Ovary (tissue), 9 donors: ENCODE measurements around the gene PALLD. TPM values are rescaled to one million over a fixed set of nuclear protein-coding genes. Genes with fewer than 3 reads are reported as not detected.
"Not testable (repeated sequence)": the region's sequence is repeated elsewhere in the genome, so short reads cannot be mapped to it uniquely, and the experiment has no call there.

Experiments used
- DNase-seq, 5 donors: peaks; one replicate each; pipeline ENCODE4 v3.0.0-alpha.2; 2019 to 2020
- H3K27ac ChIP-seq, 2 donors: fragments of 200-600 bp; one replicate each; pipeline versions ENCODE4 v1.5.1 to v1.8.0; 2019 to 2022
- H3K27me3 ChIP-seq: fragments of 200-600 bp; one replicate; pipeline ENCODE4 v1.8.0; 2022
- H3K36me3 ChIP-seq: fragments of 200-600 bp; sonication (generic); one replicate; pipeline ENCODE4 v1.5.1; 2019
- H3K4me1 ChIP-seq: one replicate; pipeline ENCODE4 v1.8.1; 2013; ENCODE audit warnings: mild to moderate bottlenecking, moderate library complexity; ENCODE audit not compliant: insufficient read depth
- H3K4me3 ChIP-seq: fragments of 200-600 bp; sonication (generic); one replicate; pipeline ENCODE4 v1.5.1; 2017
- H3K9me3 ChIP-seq, 2 donors: fragments of 200-600 bp in 1 of 2; sonication (generic) in 1 of 2; one replicate each; pipeline versions ENCODE4 v1.5.1 to v1.8.1; 2013 to 2019; ENCODE audit warnings: mild to moderate bottlenecking in 1 of 2, moderate library complexity in 1 of 2
- CTCF ChIP-seq, 3 donors: fragments of 450-650 bp in 2 of 3; fragments of 200-600 bp in 1 of 3; IDR thresholded peaks; one replicate each; pipeline versions ENCODE4 v1.5.1 to v1.8.0; 2016 to 2022; ENCODE audit warnings: antibody characterized with exemption in 3 of 3, mild to moderate bottlenecking in 1 of 3
- EP300 ChIP-seq: sonication (generic); formaldehyde crosslinking; IDR thresholded peaks from one replicate; pipeline ENCODE4 v1.6.1; 2017; ENCODE audit warnings: antibody characterized with exemption
- POLR2A ChIP-seq: fragments of 450-650 bp; IDR thresholded peaks from one replicate; pipeline ENCODE4 v1.6.1; 2017; ENCODE audit warnings: antibody characterized with exemption, mild to moderate bottlenecking, moderate library complexity
- WGBS, 3 donors: extraction: QIAGEN DNeasy Blood & Tissue Kit in 1 of 3; methylation state at CpG; one replicate each; pipeline versions ENCODE4 v1.1.5 to v1.1.7; 2013 to 2017; 5-methylcytosine and 5-hydroxymethylcytosine counted together
- intact Hi-C, 4 donors: fragments of 100-400 bp; cut with DNase I; formaldehyde crosslinking; loops; one replicate each; pipeline versions ENCODE4 v1.11.0 to v1.15.1; 2022 to 2023
- polyA plus RNA-seq, 2 donors: library from polyadenylated mRNA; stranded (reverse); fragments of 200-250 nt in 1 of 2; fragments of 350-450 nt in 1 of 2; fragmentation: Illumina TruSeq in 1 of 2; extraction: RNeasy Lipid Tissue Mini Kit (QIAGEN cat#74804) in 1 of 2; gene quantifications; one replicate each; pipeline ENCODE4 v1.2.3, GENCODE V29; 2013 to 2014
- total RNA-seq, 7 donors: library from RNA; depleted of rRNA in 2 of 7; stranded (reverse); fragments of >200 nt in 2 of 7; fragmentation: NEBNext Ultra II Directional in 3 of 7; extraction: Animal tissue kit (Norgen Biotek cat#: 25700) in 3 of 7; gene quantifications; one replicate each; pipeline versions ENCODE4 v1.1.0 to v1.2.4, GENCODE V29; 2016 to 2023
- donor health status: DM: no; HTN: no; CAD: no; lungs with moderate emphysema.
- donor health status: DM: no; HTN: no; CAD: no.
- donor health status: Bipolar disorder and iron deficiency.
- donor health status: DM: yes; HTN: yes; CAD: no.
- donor health status: DM: no; HTN: no; CAD: no.
- donor health status: DM: yes; HTN: yes; CAD: no.

Gene PALLD
- total and polyA plus RNA-seq, 9 donors, result 96.8 to 605 (median 137) TPM

- H3K36me3 ChIP-seq, result no peaks in the 10 kb centered on the region
- H3K27ac ChIP-seq, result no peak overlapping the region
- WGBS, 3 donors, result 90 to 91% (median 91%) methylated on average over 6 of the region's 6 CpGs
- no peaks in the 10 kb centered on the region for H3K27me3 ChIP-seq
- intact Hi-C loops, result no loop called here
- no peak for DNase-seq
- H3K4me1 ChIP-seq, result no peaks in the 10 kb centered on the region
- no peaks in the 10 kb centered on the region for H3K9me3 ChIP-seq
- no peak overlapping the region for H3K4me3 ChIP-seq
- TF ChIP-seq CTCF (IDR thresholded peaks at IDR 0.05), result no peak
- no peak for TF ChIP-seq POLR2A
- no peak for TF ChIP-seq EP300
Measured at GRCh38 chr4:168930413-168931196, 433.8 kb downstream of the PALLD start.

- intact Hi-C loops, result no loop called here
- no peaks in the 10 kb centered on the region for H3K9me3 ChIP-seq
- H3K4me3 ChIP-seq, result no peak overlapping the region
- no peaks in the 10 kb centered on the region for H3K27me3 ChIP-seq
- no peak overlapping the region for H3K27ac ChIP-seq
- H3K4me1 ChIP-seq, result no peaks in the 10 kb centered on the region
- H3K36me3 ChIP-seq, result no peaks in the 10 kb centered on the region
- DNase-seq, result no peak
- TF ChIP-seq EP300 (no peak), POLR2A (no peak), CTCF (IDR thresholded peaks at IDR 0.05) (no peak)
Measured at GRCh38 chr4:168931215-168931650, 434.4 kb downstream of the PALLD start.

- Histone ChIP-seq H3K27ac (no peak overlapping the region), H3K4me3 (no peak overlapping the region), H3K27me3 (no peaks in the 10 kb centered on the region), H3K36me3 (no peaks in the 10 kb centered on the region), H3K4me1 (no peaks in the 10 kb centered on the region), H3K9me3 (no peaks in the 10 kb centered on the region)
- DNase-seq, result no peak
- intact Hi-C loops, result no loop called here
- TF ChIP-seq CTCF (IDR thresholded peaks at IDR 0.05), result no peak
- no peak for TF ChIP-seq EP300
- no peak for TF ChIP-seq POLR2A
Measured at GRCh38 chr4:168932138-168932537, 435.3 kb downstream of the PALLD start.

GRCh38 chr4:168933423-168933822, 436.6 kb downstream of the PALLD start:
- Histone ChIP-seq H3K27ac (no peak overlapping the region), H3K4me1 (no peaks in the 10 kb centered on the region), H3K27me3 (no peaks in the 10 kb centered on the region), H3K9me3 (no peaks in the 10 kb centered on the region), H3K4me3 (no peak overlapping the region), H3K36me3 (no peaks in the 10 kb centered on the region)
- intact Hi-C loops, result no loop called here
- TF ChIP-seq EP300, result no peak
- no peak for TF ChIP-seq CTCF (IDR thresholded peaks at IDR 0.05)
- no peak for TF ChIP-seq POLR2A
- DNase-seq, result no peak

GRCh38 chr4:168937473-168937872, 440.6 kb downstream of the PALLD start:
- intact Hi-C loops, H3K27me3 ChIP-seq, H3K36me3 ChIP-seq, H3K4me3 ChIP-seq, H3K4me1 ChIP-seq, H3K27ac ChIP-seq, H3K9me3 ChIP-seq, DNase-seq: not testable (repeated sequence)
- WGBS, 3 donors, result 97% methylated on average over 3 of the region's 3 CpGs
